ENCODE data around the gene SRGAP1. TPM values are rescaled to one million over a fixed set of nuclear protein-coding genes. Genes with fewer than 3 reads are reported as not detected.

SRGAP1 gene
- total and polyA plus RNA-seq, 2 of the 8 experiments (the other 6 are each of a cell fraction or from before 2014, with no cell fraction given): 3.2 to 7.3 TPM

DNA sequence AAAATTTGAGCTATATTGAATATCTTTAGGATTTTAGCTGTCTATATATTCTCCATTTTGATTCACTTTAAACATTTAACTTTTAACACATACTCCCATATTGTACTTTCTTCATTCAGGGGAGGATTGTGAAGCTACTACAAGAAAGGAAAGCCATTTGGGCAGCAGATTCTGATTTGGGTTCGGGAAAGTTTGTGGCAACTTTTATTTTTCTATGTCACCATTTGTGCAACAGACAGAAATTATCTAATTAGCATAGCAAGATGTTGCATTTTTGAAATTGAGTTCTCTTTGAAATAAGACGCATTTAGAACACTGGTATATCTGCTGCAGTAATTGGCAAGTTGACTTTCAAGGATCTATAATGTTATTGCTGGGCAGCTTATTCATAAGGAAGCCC, 243.3 kb downstream of the SRGAP1 start:
- Histone ChIP-seq H3K14ac (ENCODE audit: insufficient read length) (no peak overlapping the region), H3K56ac (replicated peaks; ENCODE audit: insufficient read length, low read depth, low read length) (no peak overlapping the region), H2BK20ac (ENCODE audit: low read length) (no peak overlapping the region), H2BK15ac (ENCODE audit: low read length) (no peak overlapping the region), H3K4me2 (ENCODE audit: insufficient read depth in 1 of 2, low read depth in 2 of 2, low read length in 2 of 2) (no peak overlapping the region), H4K8ac (ENCODE audit: extremely low read depth, insufficient read depth, low read length) (no peak overlapping the region), H4K5ac (ENCODE audit: insufficient read length, low read depth, low read length) (no peak overlapping the region), H2BK12ac (ENCODE audit: low read depth, low read length) (no peak overlapping the region), H3K9ac (replicated peaks in 1 of 4; ENCODE audit: extremely low read depth in 1 of 4, low read depth in 3 of 4, low read length in 3 of 4) (no peak overlapping the region), H4K20me1 (replicated peaks in 1 of 2; ENCODE audit: control insufficient read depth in 1 of 2, insufficient read depth in 2 of 2, low read length in 2 of 2) (no peaks in the 10 kb centered on the region), H2AK5ac (ENCODE audit: low read depth, low read length) (no peak overlapping the region), H3K23ac (ENCODE audit: insufficient read length) (no peak overlapping the region), H3K18ac (ENCODE audit: extremely low read depth, low read length) (no peak overlapping the region), H3K27me3 (replicated peaks in 1 of 4; ENCODE audit: control insufficient read depth in 3 of 4, extremely low read depth in 1 of 4, insufficient read depth in 3 of 4, low read length in 3 of 4) (no peaks in the 10 kb centered on the region), H3K27ac (ENCODE audit: low read depth, low read length) (no peak overlapping the region), H3K23me2 (ENCODE audit: low read depth, low read length) (no peaks in the 10 kb centered on the region), H3K9me3 (ENCODE audit: insufficient read depth in 2 of 2, low read depth in 1 of 2, low read length in 1 of 2) (no peaks in the 10 kb centered on the region), H3K4ac (replicated peaks; ENCODE audit: insufficient read length, low read depth, low read length) (no peak overlapping the region), H2BK5ac (ENCODE audit: low read depth, low read length) (no peak overlapping the region), H2BK120ac (replicated peaks; ENCODE audit: low read depth, low read length) (no peak overlapping the region), H2AFZ (ENCODE audit: low read length) (no peak overlapping the region), H3K79me1 (ENCODE audit: low read depth, low read length) (no peaks in the 10 kb centered on the region), H3K4me1 (replicated peaks in 1 of 4; ENCODE audit: control insufficient read depth in 3 of 4, insufficient read depth in 4 of 4, low read length in 3 of 4) (peaks cover 0 to 6% (median 2%) of the 10 kb centered on the region in 4 experiments; a peak in 2 of 7 replicates), H3K4me3 (ENCODE audit: extremely low read depth in 1 of 4, insufficient read depth in 2 of 4, low read depth in 3 of 4, low read length in 4 of 4) (no peak overlapping the region), H3K36me3 (ENCODE audit: control insufficient read depth in 2 of 4, insufficient read depth in 4 of 4, low read length in 3 of 4) (no peaks in the 10 kb centered on the region), H3K79me2 (ENCODE audit: control insufficient read depth in 1 of 2, insufficient read depth in 2 of 2, low read length in 2 of 2) (no peaks in the 10 kb centered on the region), H4K91ac (replicated peaks; ENCODE audit: insufficient read length, low read length) (no peak overlapping the region)
- 76% methylated on average over 2 of the region's 2 CpGs; no CpG with 5 or more reads in 1 of the 2 experiments for WGBS, 2 experiments (ENCODE audit: extremely low coverage in 1 of 2, insufficient coverage in 1 of 2, insufficient read length in 1 of 2, insufficient replicate concordance in 2 of 2, low coverage in 1 of 2, low lambda C conversion rate in 2 of 2, missing lambda C conversion rate in 1 of 2)
- no peak for DNase-seq (ENCODE audit: low read depth in 1 of 2, low spot score in 2 of 2)
- POLR2A ChIA-PET (ENCODE audit: partially characterized antibody): no interaction called here
- FAIRE-seq: no peak
- CTCF ChIA-PET (ENCODE audit: partially characterized antibody): interaction anchor here (0.5 to 1.8 kb wide), 3 partner anchors 9 to 290 kb away, joined by 3 to 8 read pairs (median 3); no protein-coding TSS in a partner anchor
- no peak for TF ChIP-seq ASH2L (IDR thresholded peaks at IDR 0.05; ENCODE audit: low read length)
- TF ChIP-seq TBP (IDR thresholded peaks at IDR 0.05; ENCODE audit: low read depth, low read length): no peak
- no peak for TF ChIP-seq MAFK (IDR thresholded peaks at IDR 0.05; ENCODE audit: low read depth, low read length)
- no peak for TF ChIP-seq RBBP5 (IDR thresholded peaks at IDR 0.05; ENCODE audit: borderline replicate concordance, low read depth, low read length)
- TF ChIP-seq FOSL1 (IDR thresholded peaks at IDR 0.05; ENCODE audit: insufficient read depth, low read depth, low read length): no peak
- TF ChIP-seq, protein P1, sequence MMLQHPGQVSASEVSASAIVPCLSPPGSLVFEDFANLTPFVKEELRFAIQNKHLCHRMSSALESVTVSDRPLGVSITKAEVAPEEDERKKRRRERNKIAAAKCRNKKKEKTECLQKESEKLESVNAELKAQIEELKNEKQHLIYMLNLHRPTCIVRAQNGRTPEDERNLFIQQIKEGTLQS (IDR thresholded peaks at IDR 0.05; ENCODE audit: insufficient read depth, low read depth, low read length): no peak
- no peak for TF ChIP-seq SP2 (IDR thresholded peaks at IDR 0.05; ENCODE audit: low read length)
- no peak for TF ChIP-seq CHD1 (IDR thresholded peaks at IDR 0.05; ENCODE audit: low read depth, low read length)
- TF ChIP-seq, protein P2, sequence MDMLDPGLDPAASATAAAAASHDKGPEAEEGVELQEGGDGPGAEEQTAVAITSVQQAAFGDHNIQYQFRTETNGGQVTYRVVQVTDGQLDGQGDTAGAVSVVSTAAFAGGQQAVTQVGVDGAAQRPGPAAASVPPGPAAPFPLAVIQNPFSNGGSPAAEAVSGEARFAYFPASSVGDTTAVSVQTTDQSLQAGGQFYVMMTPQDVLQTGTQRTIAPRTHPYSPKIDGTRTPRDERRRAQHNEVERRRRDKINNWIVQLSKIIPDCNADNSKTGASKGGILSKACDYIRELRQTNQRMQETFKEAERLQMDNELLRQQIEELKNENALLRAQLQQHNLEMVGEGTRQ (IDR thresholded peaks at IDR 0.05; ENCODE audit: low read length): no peak
